GM21515 (cell line): ENCODE measurements around the gene DUSP28.

Source experiments
- ATAC-seq: cut with Tn5 transposase; IDR thresholded peaks from one replicate; pipeline ENCODE4 v1.9.1; 2021; ENCODE audit not compliant: unreplicated experiment

DUSP28 gene

DNA sequence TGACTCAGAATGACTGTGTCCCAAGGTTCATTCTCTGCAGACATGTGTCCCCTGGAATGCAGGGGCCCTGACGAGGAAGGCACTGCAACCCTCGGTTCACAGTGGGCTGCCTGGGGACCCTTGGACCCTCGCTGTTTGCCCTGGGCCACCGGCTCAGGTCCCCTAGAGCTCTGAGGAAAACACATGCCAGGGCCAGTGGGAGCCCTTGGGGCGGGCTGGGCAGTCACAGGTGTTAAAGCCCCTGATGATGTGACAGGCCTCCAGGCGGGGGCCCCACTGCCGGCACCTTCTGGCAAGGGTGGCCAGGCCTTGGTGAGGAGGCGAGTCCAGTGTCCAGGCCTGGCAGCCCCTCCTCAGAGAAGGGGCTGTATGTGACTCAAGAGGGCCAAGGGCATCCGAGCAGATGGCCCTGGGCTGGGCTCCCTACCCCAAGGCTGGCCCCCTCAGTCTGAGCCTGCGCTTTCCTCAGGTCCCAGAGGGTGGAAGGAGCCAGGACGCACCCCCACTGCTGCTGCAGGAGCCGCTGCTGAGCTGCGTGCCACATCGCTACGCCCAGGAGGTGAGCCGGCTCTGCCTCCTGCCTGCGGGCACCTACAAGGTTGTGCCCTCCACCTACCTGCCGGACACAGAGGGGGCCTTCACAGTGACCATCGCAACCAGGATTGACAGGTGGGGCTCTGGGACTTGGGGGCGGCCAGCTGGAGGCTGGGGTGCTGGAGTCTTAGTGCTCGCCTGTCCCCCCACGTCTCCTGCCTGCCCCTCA, 37.4 kb downstream of the DUSP28 start:
- no peak for ATAC-seq

DNA sequence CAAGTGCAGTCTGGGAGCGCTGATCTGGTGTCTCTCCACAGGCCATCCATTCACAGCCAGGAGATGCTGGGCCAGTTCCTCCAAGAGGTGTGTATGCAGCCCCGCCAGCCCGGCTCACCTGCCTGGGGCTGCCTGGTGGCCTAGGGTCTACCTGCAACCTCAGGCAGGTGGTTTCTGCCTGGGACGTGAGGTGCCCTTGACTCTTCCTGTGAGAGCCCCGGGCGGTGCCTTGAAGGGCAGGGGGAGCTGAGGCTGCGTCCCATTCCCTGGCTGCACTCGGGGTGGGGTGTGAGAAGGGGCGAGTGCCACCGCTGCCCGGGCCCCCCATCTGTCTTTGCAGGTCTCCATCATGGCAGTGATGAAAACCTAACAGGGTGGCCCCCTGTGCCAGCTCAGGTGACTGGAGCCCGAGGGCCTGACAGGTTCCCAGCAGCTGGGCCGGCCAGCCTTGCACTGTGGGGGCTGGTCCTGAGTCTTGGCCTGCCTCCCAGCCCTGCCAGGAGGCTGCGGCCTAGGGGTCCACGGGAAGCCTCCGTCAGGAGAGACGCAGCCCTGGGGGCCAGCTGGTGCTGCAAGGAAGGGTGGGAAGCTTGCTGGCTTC, 38.3 kb downstream of the DUSP28 start:
- ATAC-seq = no peak

DNA sequence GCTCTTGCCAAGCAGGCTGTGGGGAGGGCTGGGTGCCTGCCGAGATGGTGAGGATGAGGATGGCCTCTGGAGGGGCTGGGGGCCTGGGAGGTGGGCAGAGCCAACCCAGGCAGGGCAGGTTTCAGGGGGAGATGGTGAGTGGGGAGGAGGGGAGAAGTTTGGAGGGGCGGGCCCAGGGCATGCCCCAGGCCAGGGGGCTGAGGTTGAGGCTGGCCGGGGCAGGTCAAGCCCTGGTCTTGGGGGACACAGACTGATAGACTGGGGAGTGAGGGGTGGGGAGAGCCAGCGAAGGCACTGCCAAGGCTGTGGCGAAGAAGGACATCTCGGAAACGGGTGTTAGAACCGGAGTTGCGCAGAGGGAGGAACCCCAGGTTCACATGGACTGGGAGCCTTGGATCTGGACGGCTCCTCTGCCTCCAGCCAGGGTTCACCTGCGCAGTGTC, 39.0 kb downstream of the DUSP28 start:
- no peak for ATAC-seq

DNA sequence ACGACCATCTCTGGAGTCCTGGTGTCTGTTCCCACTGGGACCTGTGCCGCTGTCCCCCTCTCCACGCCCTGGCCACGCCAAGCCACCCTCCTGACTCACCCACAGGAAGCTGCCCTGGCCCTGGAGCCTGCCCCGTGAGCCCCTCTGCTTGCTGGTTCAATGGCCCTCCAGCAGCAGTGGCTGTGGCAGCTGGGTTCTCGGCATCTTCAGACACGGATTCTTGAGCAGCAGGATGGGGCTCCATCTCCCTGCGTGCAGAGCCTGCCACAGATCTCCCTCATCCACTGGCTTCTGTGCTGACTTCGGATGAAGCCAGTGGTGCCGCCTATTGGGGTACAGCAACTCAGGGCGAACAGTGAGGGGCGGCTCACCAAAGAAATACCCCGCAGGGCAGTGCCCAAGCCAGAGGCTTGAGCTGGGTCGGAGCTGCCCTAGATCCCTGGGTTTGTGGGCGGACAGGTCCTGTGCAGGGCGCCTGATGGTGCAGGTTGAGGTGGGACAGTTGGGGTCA, 40.3 kb downstream of the DUSP28 start:
- no peak for ATAC-seq

DNA sequence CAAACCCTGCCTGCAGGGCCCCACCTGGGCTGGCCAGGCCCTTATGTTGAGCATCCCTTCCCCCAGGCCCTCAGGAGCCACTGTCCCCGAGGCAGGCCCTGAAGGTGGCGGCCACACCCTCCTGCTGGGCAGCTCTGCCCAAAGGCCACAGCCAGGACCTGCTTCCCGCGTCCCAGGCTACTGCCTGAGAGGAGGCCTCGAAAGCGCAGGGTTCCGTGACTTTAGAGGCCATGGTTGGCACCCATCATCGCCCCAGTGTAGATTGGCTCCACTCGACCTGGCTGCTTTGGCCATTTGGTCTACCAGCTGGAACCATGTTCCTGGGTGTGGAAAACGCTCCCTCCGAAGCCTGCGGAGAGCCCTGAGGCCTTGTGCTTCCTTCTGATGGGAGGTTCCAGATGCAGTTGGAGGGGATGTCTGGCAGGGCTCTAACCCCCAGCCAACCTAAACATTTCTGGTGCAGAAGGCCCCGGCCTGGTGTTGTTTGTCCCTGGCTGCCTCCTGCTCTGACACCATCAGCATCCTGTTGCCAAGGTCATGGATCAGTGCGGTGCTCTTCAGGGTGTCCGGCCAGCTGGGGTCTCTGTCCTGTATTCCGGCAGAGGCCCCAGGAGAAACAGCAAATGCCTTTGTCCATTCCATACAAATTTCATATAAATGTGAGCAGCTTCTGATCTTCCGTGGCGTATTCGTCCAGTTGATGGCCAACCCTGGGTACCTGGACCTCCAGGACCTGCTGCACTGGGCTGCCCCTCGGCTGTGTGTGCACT, 41.1 kb downstream of the DUSP28 start:
- ATAC-seq = no peak

DNA sequence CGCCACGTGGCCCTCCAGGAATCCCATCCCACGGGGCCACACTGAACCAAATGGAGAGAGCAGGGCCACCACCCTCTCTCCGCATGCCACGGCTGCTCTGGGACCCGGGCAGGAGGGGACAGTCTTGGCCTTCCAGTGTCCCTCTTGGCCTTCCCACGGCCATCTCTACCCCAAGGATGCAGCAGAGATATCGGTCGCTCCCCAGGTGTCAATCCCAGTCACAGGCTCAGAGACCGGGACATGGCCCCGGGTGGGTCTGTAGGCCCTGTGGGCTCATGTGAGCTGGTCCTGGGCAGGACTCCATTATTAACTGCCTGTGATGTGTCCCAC, 41.6 kb downstream of the DUSP28 start:
- ATAC-seq = no peak

DNA sequence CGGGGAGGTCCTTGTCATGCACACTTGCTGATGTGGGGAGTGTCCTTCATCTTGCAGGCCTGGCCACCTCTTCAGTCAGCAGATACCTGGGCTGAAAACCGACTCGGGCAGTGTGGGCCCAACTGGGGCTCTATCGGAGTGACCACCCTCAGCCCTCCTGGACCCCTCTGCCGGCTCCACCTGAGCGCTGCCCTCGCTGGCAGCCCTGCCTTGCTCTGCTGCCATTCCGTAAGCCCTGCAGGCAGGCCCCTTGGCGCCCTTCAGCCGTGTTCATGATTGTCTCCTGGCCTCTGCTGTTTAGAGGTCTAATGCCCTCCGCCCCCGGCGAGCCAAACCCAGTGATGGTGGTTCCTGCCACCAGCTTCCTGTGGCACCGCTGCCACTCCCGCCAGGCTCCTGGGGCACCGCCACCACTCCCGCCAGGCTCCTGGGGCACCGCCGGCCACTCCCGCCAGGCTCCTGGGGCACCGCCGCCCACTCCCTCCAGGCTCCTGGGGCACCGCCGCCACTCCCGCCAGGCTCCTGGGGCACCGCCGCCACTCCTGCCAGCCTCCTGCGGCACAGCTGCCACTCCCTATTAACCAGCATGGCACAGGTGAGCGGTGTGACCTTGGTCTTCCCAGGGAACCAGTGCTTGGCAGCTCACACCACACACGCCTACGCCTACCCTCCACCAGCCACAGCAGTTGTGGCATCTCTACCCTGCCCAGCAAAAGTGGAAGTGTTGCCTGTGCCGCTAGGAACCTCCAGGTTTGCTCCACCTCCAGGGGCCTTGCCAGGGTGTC, 42.3 kb downstream of the DUSP28 start:
- no peak for ATAC-seq

DNA sequence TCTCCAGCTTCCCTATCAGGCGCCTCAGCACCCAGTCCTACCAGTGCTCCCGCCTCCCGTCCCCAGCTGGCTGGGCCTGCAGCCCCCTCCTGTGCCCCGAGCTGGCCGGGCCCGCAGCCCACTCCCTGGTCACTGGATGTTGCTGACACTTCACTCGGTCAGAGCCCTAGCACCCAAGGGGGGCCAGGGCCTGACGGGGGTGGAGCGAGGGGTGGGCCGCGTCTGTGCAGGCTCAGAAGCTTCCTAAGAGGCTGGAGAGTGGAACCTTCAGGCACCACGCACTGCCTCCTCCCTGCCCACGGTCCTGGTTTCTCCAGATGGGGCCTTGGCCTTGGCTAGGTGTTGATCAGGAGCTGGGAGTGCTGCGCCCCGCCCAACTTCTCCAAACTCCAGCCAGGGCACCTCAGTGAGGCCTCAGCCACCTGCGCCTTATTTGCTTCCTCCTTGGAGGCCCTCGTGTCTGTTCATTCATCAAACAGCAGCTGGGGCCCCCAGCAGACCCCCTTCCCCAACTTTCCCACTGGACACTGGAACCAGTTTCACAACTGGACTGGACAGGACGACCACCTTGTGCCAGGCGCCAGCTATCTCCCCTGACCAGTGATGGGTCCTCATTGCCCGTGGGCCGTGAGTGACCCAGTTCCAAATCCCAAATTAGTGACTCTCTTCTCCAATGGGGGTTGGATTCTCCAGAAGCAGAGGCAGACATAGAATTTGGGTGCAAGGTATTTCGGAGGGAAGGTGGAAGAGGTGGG, 43.1 kb downstream of the DUSP28 start:
- no peak for ATAC-seq

DNA sequence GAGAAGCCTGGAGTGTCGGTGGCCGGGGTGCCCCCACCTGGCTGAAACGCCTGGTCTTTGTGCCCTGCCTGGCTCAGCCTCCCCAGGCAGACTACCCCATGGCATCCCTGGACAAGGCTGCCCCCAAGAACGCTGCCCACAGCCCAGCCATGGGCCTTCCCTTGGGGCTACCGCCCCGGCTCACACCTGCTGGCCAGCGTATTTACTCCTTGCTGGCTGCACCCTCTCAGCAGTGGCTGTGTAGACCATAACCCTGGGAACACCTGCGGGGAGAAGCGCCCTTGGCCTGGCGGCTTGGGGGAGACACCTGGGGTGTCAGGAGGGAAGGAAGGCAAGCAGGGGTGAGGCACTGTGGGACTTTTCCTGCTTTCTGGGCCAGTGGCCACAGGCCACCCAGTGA, 43.7 kb downstream of the DUSP28 start:
- no peak for ATAC-seq

DNA sequence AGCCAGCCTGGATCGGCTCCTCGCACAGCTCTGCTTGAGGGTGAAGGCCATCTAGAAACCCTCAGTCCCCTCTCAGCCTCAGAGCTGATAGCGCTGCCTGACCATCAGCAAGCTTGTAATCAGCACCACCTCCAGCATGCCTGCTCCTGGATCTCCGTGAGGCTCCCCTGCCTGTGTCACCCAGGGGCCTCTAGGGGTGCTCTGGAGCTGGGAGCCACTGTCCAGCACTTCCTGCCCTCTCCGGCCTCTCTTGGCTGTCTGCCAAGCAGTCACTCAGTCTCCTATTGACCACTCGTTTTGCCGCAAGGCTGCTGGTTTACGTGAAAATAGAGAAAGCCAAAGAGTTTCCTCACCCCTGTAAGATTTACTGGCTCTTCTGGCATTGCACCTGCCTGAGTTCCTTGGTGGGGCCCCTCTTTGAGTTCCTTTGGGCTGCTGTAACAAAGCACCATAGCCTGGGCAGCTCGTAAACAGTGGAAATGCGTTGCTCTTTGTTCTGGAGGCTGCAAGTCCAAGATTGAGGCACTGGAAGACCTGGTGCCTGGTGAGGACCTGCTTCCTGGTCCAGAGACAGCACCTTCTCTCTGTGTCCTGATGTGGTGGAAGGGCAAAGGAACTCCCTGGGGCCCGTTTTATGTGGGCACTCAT, 44.3 kb downstream of the DUSP28 start:
- no peak for ATAC-seq

DNA sequence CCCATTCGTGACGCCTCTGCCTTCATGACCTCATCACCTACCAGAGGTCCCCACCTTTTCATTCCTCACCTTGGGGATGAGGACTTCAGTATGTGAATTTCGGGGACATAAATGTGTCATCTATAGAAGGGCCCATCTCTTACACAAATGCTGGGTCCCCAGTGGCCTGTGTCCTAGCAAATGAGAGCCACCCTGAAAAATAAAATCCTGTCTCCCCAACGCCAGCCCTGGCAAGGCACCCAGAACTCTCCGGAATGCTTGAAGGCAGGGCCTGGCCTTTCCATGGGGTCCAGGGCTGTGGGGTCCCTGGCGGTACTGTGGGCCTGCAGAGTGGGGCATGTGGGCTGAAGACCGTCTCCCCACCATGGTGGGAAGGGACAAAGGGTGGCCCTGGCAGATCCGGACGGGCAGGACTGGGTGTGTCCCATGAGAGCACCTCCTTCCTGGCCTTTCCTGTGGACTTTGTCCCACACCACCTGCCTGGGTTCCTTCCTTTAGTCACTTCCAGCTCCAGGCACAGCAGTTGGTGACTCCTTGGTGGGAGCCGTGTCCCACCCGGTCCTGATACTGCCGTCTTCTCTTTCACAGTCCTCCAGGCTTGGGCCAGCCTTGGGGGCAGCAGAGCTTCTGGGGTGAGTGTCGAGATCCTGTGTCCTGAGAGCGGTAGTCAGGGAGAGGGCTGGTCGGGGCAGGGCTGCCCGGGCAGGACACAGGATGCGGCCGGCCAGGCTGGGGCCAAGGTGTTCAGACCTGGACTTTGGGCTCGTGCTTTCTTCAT, 45.0 kb downstream of the DUSP28 start:
- no peak for ATAC-seq

DNA sequence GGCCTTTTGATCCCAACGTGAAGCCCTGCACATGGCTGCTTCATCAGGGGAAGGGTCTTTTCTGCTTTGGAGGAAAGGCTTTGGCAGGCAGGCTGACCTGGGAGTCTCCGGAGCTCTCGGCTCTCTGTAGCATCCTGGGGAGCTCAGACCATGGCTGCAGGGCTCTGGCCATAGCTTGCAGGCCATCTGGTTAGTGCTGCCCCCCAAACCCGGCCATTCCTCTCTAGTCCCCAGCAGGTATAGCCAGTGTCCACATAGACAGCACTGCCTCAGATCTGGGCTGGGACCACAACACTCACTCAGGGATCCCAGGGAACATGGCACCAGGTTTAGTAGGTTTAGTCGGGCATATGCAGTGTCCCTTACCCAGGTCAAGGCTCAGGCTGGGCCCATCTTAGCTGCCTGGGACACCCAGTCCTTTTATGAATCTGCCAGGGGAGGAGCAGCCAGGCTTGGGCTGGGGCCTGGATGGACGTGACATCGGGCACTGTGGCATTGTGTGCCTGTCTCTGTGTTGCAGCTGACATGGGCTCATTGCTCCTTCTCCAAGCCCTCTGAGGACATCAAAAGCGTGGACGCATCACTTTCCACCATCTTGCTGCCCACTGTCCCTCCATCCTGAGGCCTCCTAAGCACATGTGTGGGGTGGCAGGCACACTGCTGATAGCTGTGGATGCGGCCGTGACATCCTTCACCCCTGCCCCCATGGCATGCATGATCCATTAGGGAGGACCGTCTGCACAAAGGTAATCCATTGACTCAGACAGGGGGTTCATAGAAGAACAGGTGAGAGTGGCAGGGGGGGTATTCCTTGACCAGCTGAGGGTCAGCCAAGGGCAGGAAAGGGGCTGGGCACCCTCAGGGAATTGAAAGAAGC, 45.9 kb downstream of the DUSP28 start:
- no peak for ATAC-seq

DNA sequence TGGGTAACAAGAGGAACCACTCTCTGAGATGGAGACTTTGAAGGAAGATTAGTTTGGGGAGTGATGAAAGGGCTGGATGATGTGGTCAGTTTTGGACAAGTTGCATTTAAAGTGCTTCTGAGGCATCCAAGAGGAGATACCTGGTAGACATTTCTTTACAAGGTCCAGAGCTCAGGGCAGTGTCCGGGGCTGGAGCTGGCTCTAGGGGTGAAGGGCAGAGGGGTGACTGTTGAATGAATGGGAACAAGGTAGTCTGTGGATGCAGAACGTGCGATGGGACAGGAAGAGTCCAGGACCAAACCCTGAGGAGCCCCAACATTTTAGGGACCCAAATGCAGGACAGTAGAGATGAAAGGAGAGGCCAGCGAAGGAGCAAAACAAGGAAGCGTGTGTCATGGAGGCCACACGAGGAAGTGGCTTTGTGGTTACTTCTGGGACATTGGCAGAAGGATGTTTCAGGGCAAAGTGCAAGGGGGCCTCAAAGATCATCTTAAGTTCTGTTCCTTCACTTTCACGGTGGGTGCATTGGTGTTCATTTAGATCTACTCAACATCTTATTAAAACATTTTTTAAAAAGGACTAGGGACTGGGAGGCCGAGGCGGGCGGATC, 51.5 kb downstream of the DUSP28 start:
- ATAC-seq = no peak
